Lower lobe of right lung (tissue), 2 donors: ENCODE results near the gene IRF2BP2. TPM values are rescaled to one million over a fixed set of nuclear protein-coding genes. Genes with fewer than 3 reads are reported as not detected.

Experiments used
- ATAC-seq, 2 donors: fragments of 200-7000 bp; cut with Tn5 transposase; one replicate each; pipeline ENCODE4 v1.9.1; 2020 to 2022; ENCODE audit warnings: mild to moderate bottlenecking in 2 of 2, moderate library complexity in 2 of 2
- DNase-seq: peaks from one replicate; pipeline ENCODE4 v3.0.0-alpha.2; 2020
- H3K27ac ChIP-seq: fragments of 200-600 bp; one replicate; pipeline ENCODE4 v1.8.0; 2022
- H3K27me3 ChIP-seq: fragments of 200-600 bp; one replicate; pipeline ENCODE4 v1.8.0; 2022; ENCODE audit warnings: low read depth
- H3K36me3 ChIP-seq: fragments of 200-600 bp; one replicate; pipeline ENCODE4 v1.8.0; 2022; ENCODE audit warnings: mild to moderate bottlenecking
- H3K4me1 ChIP-seq: fragments of 200-600 bp; one replicate; pipeline ENCODE4 v1.8.0; 2022
- H3K4me3 ChIP-seq: fragments of 200-600 bp; one replicate; pipeline ENCODE4 v1.8.0; 2022; ENCODE audit warnings: mild to moderate bottlenecking
- H3K9me3 ChIP-seq: fragments of 200-600 bp; one replicate; pipeline ENCODE4 v1.8.0; 2022
- intact Hi-C: fragments of 100-400 bp; cut with DNase I; formaldehyde crosslinking; loops from one replicate; pipeline ENCODE4 v1.11.0; 2022
- total RNA-seq: library from RNA; stranded (reverse); fragmentation: NEBNext Ultra II Directional; extraction: Animal tissue kit (Norgen Biotek cat#: 25700); gene quantifications from one replicate; pipeline ENCODE4 v1.2.1, GENCODE V29; 2021
- TF ChIP-seq, protein P1 (sequence below): fragments of 200-600 bp; IDR thresholded peaks from one replicate; pipeline ENCODE4 v1.8.0; 2022; ENCODE audit warnings: antibody characterized with exemption, mild to moderate bottlenecking
- donor health status: DM: no; HTN: yes; CAD: no; lungs with severe emphysema.

IRF2BP2 gene
- total RNA-seq, 1 donor from 2014 or later, result 154 TPM

DNA sequence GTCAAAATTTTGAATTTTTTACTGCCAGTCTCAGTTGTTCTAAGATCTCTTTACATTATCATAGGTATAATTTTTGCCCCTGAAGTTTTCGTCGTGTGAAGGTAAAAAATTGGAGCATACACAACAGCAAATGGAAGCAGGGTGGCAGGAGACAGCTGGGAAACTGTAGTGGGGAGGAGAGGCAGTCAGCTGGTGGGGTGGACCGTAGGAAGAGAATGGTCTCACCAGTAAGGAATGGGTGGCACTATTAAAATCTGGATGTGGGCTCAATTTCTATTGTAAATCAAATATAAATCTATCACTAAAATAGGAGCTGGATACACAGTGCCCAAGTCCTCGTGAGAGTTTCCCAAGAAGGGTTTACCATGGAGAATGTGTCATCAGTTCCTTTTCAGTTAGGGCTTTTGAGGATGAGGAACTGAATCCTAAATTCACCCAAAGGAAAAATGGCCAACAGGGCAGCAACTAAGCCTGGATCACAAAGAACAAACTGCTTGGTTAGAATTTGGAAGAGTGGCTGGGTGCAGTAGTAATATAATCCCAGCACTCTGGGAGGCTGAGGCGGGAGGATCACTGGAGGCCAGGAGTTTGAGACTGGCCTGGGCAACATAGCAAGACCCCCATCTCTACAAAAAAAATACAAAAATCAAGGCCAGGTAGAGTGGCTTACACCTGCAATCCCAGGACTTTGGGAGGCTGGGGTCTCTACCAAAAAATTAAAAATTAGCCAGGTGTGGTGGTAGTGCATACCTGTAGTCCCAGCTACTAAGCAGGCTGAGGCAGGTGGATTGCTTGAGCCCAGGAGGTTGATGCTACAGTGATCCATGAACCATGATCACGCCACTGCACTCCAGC, 10.5 kb upstream of the IRF2BP2 start:
- DNase-seq, result no peak
- TF ChIP-seq, protein P1, sequence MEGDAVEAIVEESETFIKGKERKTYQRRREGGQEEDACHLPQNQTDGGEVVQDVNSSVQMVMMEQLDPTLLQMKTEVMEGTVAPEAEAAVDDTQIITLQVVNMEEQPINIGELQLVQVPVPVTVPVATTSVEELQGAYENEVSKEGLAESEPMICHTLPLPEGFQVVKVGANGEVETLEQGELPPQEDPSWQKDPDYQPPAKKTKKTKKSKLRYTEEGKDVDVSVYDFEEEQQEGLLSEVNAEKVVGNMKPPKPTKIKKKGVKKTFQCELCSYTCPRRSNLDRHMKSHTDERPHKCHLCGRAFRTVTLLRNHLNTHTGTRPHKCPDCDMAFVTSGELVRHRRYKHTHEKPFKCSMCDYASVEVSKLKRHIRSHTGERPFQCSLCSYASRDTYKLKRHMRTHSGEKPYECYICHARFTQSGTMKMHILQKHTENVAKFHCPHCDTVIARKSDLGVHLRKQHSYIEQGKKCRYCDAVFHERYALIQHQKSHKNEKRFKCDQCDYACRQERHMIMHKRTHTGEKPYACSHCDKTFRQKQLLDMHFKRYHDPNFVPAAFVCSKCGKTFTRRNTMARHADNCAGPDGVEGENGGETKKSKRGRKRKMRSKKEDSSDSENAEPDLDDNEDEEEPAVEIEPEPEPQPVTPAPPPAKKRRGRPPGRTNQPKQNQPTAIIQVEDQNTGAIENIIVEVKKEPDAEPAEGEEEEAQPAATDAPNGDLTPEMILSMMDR, result no peak
- H3K4me3 ChIP-seq, result no peak overlapping the region
- peak overlapping the region; percentile 59 for H3K27ac ChIP-seq
- intact Hi-C loops, result no loop called here
- peaks cover 40% of the 10 kb centered on the region for H3K4me1 ChIP-seq
- ATAC-seq, result peak; percentile 18 to 38
- H3K9me3 ChIP-seq, result no peaks in the 10 kb centered on the region
- H3K36me3 ChIP-seq, result no peaks in the 10 kb centered on the region
- H3K27me3 ChIP-seq, result no peaks in the 10 kb centered on the region

DNA sequence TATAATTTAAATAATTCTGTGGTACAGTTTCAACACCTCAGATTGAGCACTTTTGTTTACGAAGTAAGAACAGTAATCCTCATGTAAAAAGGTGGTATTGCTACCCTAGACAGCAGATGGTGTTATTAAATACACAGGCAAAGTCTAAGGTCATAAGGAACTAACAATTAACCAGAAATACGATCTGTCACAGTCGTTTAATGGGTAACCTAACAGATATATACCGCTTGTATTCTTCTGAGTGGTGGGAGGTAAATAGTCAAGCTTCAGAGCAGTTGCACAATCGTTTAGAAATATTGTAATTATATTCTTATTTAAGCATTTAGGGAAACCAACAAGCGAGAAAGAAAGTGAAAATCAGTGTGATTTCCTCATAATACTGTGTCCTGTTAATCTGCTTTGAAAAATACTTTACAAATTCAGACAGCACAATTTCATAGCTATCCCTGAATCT, 9.8 kb upstream of the IRF2BP2 start:
- peak overlapping the region; percentile 15 for H3K4me3 ChIP-seq
- no peaks in the 10 kb centered on the region for H3K36me3 ChIP-seq
- peak in 1 of 2 donors; percentile 44 for ATAC-seq
- peaks cover 40% of the 10 kb centered on the region for H3K4me1 ChIP-seq
- H3K27me3 ChIP-seq, result no peaks in the 10 kb centered on the region
- H3K9me3 ChIP-seq, result no peaks in the 10 kb centered on the region
- intact Hi-C loops, result no loop called here
- DNase-seq, result no peak
- H3K27ac ChIP-seq, result peak overlapping the region; percentile 59
- TF ChIP-seq, protein P1, result no peak

DNA sequence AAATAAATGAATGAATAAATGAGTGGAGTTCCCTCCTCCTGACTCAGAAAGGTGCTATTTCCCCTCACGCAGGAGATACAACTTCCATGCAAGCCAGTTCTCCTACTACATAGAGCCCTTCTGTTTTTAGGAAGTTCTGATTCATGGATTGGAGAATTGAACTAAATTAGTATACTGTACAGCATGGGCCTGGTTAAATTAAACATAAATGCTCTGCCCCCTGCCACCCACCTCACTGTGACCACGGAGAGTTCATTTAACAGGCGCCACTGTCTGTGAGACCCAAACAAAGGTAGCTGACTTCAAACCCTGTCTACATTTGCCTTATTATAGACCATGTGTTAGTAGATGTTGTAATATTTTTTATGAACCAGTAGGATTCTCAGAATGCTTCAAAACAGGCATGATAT, 9.1 kb upstream of the IRF2BP2 start:
- TF ChIP-seq, protein P1, result no peak
- ATAC-seq, result peak in 1 of 2 donors; percentile 51
- DNase-seq, result no peak
- H3K27ac ChIP-seq, result peak overlapping the region; percentile 46
- H3K4me3 ChIP-seq, result no peak overlapping the region
- H3K9me3 ChIP-seq, result no peaks in the 10 kb centered on the region
- H3K36me3 ChIP-seq, result no peaks in the 10 kb centered on the region
- intact Hi-C loops, result no loop called here
- no peaks in the 10 kb centered on the region for H3K27me3 ChIP-seq
- H3K4me1 ChIP-seq, result peaks cover 39% of the 10 kb centered on the region

DNA sequence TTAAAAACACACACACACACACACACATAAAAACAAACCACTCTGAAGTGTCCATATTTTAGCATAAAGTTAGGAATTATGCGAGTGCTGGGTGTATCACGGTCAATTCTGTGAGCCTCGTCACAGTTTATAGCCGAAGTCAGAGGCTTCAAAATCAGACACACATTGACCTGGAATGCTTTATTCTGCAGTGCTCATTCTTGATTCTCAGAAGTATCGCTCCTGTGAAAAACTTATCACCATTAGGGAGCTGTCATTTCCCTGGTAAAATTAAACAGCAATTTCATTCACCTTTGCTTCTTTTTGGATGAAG, 8.7 kb upstream of the IRF2BP2 start:
- ATAC-seq, result peak in 1 of 2 donors; percentile 18
- H3K4me1 ChIP-seq, result peaks cover 43% of the 10 kb centered on the region
- TF ChIP-seq, protein P1, result no peak
- H3K9me3 ChIP-seq, result no peaks in the 10 kb centered on the region
- no peaks in the 10 kb centered on the region for H3K36me3 ChIP-seq
- intact Hi-C loops, result no loop called here
- no peak for DNase-seq
- no peak overlapping the region for H3K4me3 ChIP-seq
- H3K27ac ChIP-seq, result peak overlapping the region; percentile 46
- no peaks in the 10 kb centered on the region for H3K27me3 ChIP-seq

DNA sequence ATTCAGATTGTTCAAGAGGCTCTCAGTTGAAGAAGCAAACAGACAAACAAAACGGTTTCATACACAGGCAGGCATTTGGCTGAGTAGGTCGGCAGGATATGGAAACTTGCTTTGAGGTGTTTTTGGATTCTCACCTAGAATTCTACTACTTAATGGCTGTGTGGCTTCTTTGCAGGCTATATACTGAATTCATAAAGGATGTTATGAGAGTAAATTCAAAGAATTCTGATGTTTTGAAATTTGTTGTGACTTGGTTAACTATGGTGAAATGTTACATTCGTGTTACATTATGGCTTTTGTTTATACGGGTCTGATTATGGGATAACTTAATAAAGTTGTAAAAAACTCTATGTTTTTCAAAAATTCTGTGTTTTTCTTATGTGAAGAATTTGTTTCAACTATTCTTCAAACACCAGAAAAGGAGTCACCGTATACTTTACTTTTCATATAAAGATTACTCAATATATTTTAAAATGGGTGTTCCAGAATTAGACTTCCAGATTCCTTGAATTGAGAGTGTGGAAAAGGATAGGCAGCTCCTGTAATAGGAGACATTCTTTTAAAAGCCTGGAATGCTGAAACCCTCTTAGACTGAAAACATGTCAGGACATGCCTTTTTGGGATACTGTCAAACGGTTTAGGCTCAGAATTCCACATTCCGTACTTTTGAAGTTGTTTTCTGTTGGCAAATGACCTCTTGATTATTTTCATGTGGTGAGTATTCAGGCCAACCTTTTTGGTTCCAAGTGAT, 8.2 kb upstream of the IRF2BP2 start:
- no peaks in the 10 kb centered on the region for H3K9me3 ChIP-seq
- TF ChIP-seq, protein P1, result no peak
- ATAC-seq (peak; percentile 10 to 29), DNase-seq (no peak)
- no peaks in the 10 kb centered on the region for H3K36me3 ChIP-seq
- H3K27ac ChIP-seq, result peak overlapping the region; percentile 46
- intact Hi-C loops, result no loop called here
- H3K27me3 ChIP-seq, result no peaks in the 10 kb centered on the region
- H3K4me1 ChIP-seq, result peaks cover 48% of the 10 kb centered on the region
- no peak overlapping the region for H3K4me3 ChIP-seq
